22Rv1 (cell line): ENCODE data around the gene HELT.
"Not testable (repeated sequence)": the region's sequence is repeated elsewhere in the genome, so short reads cannot be mapped to it uniquely, and the experiment has no call there.

Experiments
- H3K27ac ChIP-seq: fragments of 450-650 bp; 2 replicates; pipeline ENCODE4 v1.5.1; 2017
- ZFX ChIP-seq: fragments of 450-650 bp; IDR thresholded peaks from 2 replicates; pipeline ENCODE4 v1.6.1; 2017; ENCODE audit warnings: antibody characterized with exemption, borderline replicate concordance
- TF ChIP-seq, protein P1 (sequence below): fragments of 450-650 bp; IDR thresholded peaks from 2 replicates; pipeline ENCODE4 v1.5.1; 2017; ENCODE audit warnings: mild to moderate bottlenecking

The HELT gene

DNA sequence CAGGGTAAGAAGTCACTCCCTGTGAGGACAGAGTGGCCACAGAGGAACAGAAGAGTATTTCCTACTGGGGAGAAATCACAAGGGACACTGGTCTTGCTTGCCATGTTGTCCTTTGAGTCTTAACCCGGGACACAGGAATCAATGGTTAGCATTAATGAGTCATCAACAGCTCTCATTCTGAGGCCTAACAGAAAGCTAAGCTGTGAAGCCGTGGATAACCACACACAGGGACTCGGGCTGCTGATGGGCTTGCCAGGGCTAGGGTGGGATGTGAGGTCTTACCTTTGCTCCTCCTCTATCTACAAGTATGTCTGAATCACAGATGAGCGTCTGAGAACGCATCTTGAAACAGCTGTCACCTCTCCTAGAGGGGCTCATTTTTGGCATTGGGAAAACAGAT lies 22.2 kb downstream of the HELT start:
- H3K27ac ChIP-seq, result no peak overlapping the region
- no peak for TF ChIP-seq ZFX
- TF ChIP-seq, protein P1, sequence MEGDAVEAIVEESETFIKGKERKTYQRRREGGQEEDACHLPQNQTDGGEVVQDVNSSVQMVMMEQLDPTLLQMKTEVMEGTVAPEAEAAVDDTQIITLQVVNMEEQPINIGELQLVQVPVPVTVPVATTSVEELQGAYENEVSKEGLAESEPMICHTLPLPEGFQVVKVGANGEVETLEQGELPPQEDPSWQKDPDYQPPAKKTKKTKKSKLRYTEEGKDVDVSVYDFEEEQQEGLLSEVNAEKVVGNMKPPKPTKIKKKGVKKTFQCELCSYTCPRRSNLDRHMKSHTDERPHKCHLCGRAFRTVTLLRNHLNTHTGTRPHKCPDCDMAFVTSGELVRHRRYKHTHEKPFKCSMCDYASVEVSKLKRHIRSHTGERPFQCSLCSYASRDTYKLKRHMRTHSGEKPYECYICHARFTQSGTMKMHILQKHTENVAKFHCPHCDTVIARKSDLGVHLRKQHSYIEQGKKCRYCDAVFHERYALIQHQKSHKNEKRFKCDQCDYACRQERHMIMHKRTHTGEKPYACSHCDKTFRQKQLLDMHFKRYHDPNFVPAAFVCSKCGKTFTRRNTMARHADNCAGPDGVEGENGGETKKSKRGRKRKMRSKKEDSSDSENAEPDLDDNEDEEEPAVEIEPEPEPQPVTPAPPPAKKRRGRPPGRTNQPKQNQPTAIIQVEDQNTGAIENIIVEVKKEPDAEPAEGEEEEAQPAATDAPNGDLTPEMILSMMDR, result no peak

DNA sequence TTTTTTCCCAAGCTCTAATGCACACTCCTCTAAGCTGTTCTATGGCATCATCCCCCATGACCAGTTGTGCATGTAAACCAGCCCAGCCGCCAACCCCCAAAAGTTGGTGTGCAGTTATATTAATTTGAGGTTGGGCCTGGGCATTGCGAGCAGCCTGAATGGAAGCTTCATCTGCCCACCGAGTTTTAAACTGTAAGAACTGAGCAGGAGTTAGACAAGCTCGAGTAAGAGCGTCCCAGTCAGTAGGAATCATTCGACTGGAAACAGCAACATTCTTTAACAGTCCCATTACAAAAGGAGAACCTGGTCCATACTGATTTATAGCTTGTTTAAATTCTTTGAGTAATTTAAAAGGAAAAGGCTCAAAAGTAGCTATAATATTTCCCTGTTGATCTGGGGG lies 32.0 kb downstream of the HELT start:
- H3K27ac ChIP-seq, result not testable (repeated sequence)

DNA sequence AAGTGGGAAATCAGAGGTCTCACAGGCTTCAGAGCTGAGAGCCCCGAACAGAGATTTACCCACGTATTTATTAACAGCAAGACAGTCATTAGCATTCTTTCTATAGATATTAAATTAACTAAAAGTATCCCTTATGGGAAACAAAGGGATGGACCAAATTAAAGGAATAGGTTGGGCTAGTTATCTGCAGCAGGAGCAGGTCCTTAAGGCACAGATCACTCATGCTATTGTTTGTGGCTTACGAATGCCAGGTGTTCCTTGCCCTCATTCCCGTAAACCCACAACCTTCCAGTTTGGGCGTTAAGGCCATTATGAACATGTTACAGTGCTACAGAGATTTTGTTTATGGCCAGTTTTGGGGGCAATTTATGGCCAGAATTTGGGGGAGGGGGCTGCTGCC lies 33.0 kb downstream of the HELT start:
- not testable (repeated sequence) for H3K27ac ChIP-seq

DNA sequence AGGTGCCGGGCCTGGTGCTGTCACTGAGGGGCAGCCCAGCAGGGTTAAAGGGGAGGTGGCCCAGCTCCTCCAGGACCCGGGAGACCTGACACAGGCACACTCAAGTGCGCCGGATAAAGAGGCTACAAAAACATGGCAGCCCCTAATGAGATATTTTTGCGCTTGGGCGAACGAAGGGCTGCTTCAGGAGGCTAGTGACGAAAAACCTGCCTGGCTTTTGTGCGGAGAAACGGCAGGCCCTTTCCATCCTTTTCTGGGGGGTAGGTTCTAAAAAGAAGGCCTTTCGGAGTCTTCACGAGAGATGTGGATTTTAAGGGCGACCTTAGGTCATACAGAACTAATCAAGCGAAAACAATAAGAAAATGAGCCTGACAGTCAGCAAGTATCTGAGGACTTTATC lies 35.5 kb downstream of the HELT start:
- H3K27ac ChIP-seq, result no peak overlapping the region
- no peak for TF ChIP-seq ZFX
- TF ChIP-seq, protein P1, result no peak

DNA sequence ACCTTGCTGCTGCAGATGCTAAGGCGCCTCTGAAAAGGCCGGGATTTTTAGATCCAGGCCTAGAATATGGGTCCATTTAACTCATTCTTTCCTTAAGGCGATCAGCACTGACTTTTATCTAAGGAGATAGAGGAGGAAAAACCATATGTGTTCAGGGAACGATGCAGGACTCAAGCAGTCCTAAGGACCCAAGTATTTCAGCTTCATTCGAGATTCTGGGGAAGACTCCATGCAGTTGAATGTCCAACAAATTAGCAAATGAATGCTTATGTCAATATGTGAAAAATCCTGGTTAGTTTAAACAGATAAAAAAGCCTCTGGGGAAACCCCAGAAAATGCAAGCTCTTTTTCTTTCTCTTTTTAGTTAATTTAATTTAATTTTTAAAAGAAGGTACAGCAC lies 36.0 kb downstream of the HELT start:
- TF ChIP-seq, protein P1, result no peak
- TF ChIP-seq ZFX, result no peak
- H3K27ac ChIP-seq, result no peak overlapping the region

DNA sequence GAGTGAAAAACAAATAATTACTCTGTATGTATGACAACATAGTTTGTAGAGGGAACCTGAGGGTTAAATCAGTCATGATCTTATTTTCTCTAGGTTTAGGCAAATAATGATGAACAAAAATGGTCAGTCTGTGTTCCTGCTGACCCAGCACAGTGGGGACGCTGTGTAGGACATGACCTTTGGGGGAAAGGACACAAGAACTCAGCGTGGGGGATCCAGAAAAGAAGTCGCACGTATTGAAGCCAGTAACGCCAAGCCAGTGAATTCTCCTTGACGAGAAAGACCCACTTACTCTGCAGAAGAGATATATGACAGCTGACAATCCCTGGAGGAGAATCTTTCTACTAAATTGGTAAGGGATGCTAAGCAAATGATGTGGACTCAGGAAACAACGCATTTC lies 36.6 kb downstream of the HELT start:
- no peak overlapping the region for H3K27ac ChIP-seq
- TF ChIP-seq ZFX, result no peak
- TF ChIP-seq, protein P1, result no peak

DNA sequence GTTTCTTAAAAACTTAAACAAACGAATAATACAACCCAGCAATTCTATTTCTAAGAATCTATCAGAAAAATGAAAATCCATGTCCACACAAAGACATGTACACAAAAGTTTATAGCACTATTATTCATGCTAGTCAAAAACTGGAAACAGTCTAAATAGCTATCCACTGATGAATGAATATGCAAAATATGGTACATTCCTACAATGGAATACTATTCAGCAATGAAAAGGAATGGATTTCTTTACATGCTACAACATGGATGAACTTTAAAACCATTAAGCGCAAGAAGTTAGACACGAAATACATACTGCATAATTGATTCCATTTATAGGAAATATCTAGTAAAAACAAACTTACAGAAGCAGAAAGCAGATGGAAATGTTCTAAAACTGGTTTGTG lies 43.3 kb downstream of the HELT start:
- H3K27ac ChIP-seq, result no peak overlapping the region

DNA sequence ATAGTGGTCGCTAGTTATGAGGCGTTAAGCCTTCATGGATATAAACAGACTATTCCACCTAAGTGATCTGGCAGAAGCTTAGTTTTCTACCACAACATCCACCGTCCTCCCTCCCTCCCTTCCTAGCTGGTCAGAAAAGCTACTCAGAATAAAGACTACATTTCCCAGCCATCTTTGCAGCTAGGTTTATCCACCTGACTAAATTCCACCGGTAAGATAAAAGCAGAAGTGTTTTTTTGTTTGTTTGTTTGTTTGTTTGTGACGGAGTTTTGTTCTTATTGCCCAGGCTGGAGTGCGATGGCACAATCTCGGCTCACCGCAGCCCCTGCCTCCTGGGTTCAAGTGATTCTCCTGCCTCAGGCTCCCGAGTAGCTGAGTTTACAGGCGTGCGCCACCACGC lies 44.3 kb downstream of the HELT start:
- no peak overlapping the region for H3K27ac ChIP-seq
- TF ChIP-seq, protein P1, result no peak
- TF ChIP-seq ZFX, result no peak

More for the DNA sequence above, 43.3 kb downstream of the HELT start:
- no peak for TF ChIP-seq ZFX
- TF ChIP-seq, protein P1, result no peak
